ENCODE results near the gene SLC13A2. TPM values are rescaled to one million over a fixed set of nuclear protein-coding genes. Genes with fewer than 3 reads are reported as not detected.

Gene SLC13A2
- total and polyA plus RNA-seq, 2 donors (not counting 3 experiments of a cell fraction or from before 2014, with no cell fraction given), result not detected

DNA sequence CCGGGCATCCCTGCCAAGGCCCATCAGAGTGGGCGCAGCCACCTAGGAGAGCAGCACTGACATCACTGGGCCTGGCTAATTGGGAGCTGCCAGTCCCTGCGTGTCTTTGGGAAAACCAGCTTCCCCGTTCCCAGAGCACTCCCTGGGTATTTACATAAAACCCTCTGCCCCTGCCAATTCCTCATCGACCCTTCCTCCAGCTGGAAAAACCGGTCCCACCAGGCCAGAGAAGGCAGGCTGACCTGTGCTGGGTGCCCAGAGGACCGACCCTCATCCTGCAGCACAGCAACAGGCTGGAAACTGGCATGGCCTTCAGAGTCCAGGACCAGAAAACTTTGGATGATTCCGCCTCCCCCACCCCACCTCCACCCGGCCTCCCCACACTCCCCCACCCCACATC lies 24.5 kb downstream of the SLC13A2 start:
- H3K36me3 ChIP-seq (ENCODE audit: control insufficient read depth in 2 of 2, extremely low read depth in 1 of 2, insufficient read depth in 2 of 2, low read length in 2 of 2), result no peaks in the 10 kb centered on the region
- H3K4me1 ChIP-seq (ENCODE audit: control insufficient read depth, extremely low read depth, insufficient read depth, low read length), result no peaks in the 10 kb centered on the region
- POLR2A ChIA-PET, result no interaction called here
- DNase-seq (ENCODE audit: low read depth, low spot score) (no peak), FAIRE-seq (no peak)
- no peaks in the 10 kb centered on the region for H4K20me1 ChIP-seq (replicated peaks; ENCODE audit: control insufficient read depth, extremely low read depth, insufficient read depth, low read length)
- H3K9ac ChIP-seq (replicated peaks; ENCODE audit: extremely low read depth, insufficient read depth, low read length), result no peak overlapping the region
- peaks cover 0 to 7% of the 10 kb centered on the region in 2 experiments for H3K27me3 ChIP-seq (ENCODE audit: control insufficient read depth in 2 of 2, insufficient read depth in 2 of 2, low read length in 2 of 2)
- dilution Hi-C loops (cut with MboI; ENCODE audit: extremely low pct_ligation_motif_present, low sequenced_read_pairs), result no loop called here
- no peaks in the 10 kb centered on the region for H3K9me1 ChIP-seq (replicated peaks; ENCODE audit: control insufficient read depth, extremely low read depth, insufficient read depth, low read length)
- BruUV-seq (replicated peaks), result no TSS peak
- no peaks in the 10 kb centered on the region for H3K9me3 ChIP-seq (replicated peaks; ENCODE audit: control insufficient read depth, insufficient read depth, low read length)
- no peak overlapping the region for H3K27ac ChIP-seq (ENCODE audit: insufficient read depth, low read depth, low read length)
- TF ChIP-seq MYC (IDR thresholded peaks at IDR 0.05; ENCODE audit: low read depth, low read length) (no peak), POLR2AphosphoS5 (IDR thresholded peaks at IDR 0.05; ENCODE audit: insufficient read depth, low read depth, low read length) (no peak), JUN (IDR thresholded peaks at IDR 0.05; ENCODE audit: borderline replicate concordance, insufficient read depth, insufficient read length, low read depth) (no peak), POLR2A (IDR thresholded peaks at IDR 0.05; ENCODE audit: low read depth, low read length) (no peak), GATA2 (IDR thresholded peaks at IDR 0.05; ENCODE audit: insufficient read depth, insufficient read length, low read depth, low read length) (no peak), EZH2 (IDR thresholded peaks at IDR 0.05; ENCODE audit: borderline replicate concordance, low read depth, low read length, severe bottlenecking) (no peak), FOS (IDR thresholded peaks at IDR 0.05; ENCODE audit: borderline replicate concordance, insufficient read depth, low read length) (no peak)
- TF ChIP-seq, protein P1, sequence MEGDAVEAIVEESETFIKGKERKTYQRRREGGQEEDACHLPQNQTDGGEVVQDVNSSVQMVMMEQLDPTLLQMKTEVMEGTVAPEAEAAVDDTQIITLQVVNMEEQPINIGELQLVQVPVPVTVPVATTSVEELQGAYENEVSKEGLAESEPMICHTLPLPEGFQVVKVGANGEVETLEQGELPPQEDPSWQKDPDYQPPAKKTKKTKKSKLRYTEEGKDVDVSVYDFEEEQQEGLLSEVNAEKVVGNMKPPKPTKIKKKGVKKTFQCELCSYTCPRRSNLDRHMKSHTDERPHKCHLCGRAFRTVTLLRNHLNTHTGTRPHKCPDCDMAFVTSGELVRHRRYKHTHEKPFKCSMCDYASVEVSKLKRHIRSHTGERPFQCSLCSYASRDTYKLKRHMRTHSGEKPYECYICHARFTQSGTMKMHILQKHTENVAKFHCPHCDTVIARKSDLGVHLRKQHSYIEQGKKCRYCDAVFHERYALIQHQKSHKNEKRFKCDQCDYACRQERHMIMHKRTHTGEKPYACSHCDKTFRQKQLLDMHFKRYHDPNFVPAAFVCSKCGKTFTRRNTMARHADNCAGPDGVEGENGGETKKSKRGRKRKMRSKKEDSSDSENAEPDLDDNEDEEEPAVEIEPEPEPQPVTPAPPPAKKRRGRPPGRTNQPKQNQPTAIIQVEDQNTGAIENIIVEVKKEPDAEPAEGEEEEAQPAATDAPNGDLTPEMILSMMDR (IDR thresholded peaks at IDR 0.05; ENCODE audit: extremely low read depth in 1 of 2, insufficient read depth in 1 of 2, low read depth in 1 of 2, low read length in 2 of 2), result no peak
- TF ChIP-seq, protein P2, sequence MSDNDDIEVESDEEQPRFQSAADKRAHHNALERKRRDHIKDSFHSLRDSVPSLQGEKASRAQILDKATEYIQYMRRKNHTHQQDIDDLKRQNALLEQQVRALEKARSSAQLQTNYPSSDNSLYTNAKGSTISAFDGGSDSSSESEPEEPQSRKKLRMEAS (IDR thresholded peaks at IDR 0.05; ENCODE audit: insufficient read depth, insufficient read length), result no peak
- no peaks in the 10 kb centered on the region for H3K79me2 ChIP-seq (ENCODE audit: control insufficient read depth, insufficient read depth, low read length)
- no peak overlapping the region for H2AFZ ChIP-seq (ENCODE audit: low read depth, low read length)
- CTCF ChIA-PET, result no interaction called here
- no peak overlapping the region for H3K4me2 ChIP-seq (ENCODE audit: insufficient read depth, low read length)
- H3K4me3 ChIP-seq (replicated peaks in 1 of 3; ENCODE audit: insufficient read depth in 1 of 3, low read depth in 1 of 3, low read length in 3 of 3), result no peak overlapping the region
- intact Hi-C loops (cut with micrococcal nuclease), result no loop called here
